GM19452 (cell line): ENCODE results near the gene PIGBOS1.
"Not testable (repeated sequence)": the region's sequence is repeated elsewhere in the genome, so short reads cannot be mapped to it uniquely, and the experiment has no call there.

ENCODE experiments used
- ATAC-seq: cut with Tn5 transposase; IDR thresholded peaks from one replicate; pipeline ENCODE4 v1.9.1; 2021; ENCODE audit not compliant: unreplicated experiment

Gene PIGBOS1

GRCh38 chr15:55297315-55297714 lies 21.6 kb downstream of the PIGBOS1 start:
- ATAC-seq = no peak

GRCh38 chr15:55290528-55291057 lies 28.3 kb downstream of the PIGBOS1 start:
- peak; percentile 76 for ATAC-seq

GRCh38 chr15:55289746-55290527 lies 29.0 kb downstream of the PIGBOS1 start, which contains the start of gene RAB27A:
TSS of gene RAB27A (minus strand) at chr15:55289813. CDS start at chr15:55234934, 54,879 bp downstream.
- ATAC-seq = peak; percentile 63

GRCh38 chr15:55289011-55289745 lies 29.7 kb downstream of the PIGBOS1 start:
- peak; percentile 36 for ATAC-seq

- ATAC-seq = no peak
Measured at GRCh38 chr15:55288006-55288717, 30.8 kb downstream of the PIGBOS1 start.

GRCh38 chr15:55286442-55287189 lies 32.3 kb downstream of the PIGBOS1 start:
- not testable (repeated sequence) for ATAC-seq

- ATAC-seq = no peak
Measured at GRCh38 chr15:55284426-55284825, 34.5 kb downstream of the PIGBOS1 start.

- ATAC-seq = no peak
Measured at GRCh38 chr15:55283379-55284147, 35.4 kb downstream of the PIGBOS1 start.

- no peak for ATAC-seq
Measured at GRCh38 chr15:55282284-55282833, 36.6 kb downstream of the PIGBOS1 start.

GRCh38 chr15:55281517-55282228 lies 37.2 kb downstream of the PIGBOS1 start:
- ATAC-seq = no peak

- ATAC-seq = not testable (repeated sequence)
Measured at GRCh38 chr15:55280589-55280988, 38.3 kb downstream of the PIGBOS1 start.

- ATAC-seq = peak; percentile 89
Measured at GRCh38 chr15:55279746-55280351, 39.1 kb downstream of the PIGBOS1 start.

- ATAC-seq = no peak
Measured at GRCh38 chr15:55279100-55279745, 39.7 kb downstream of the PIGBOS1 start.

- no peak for ATAC-seq
Measured at GRCh38 chr15:55277715-55278114, 41.2 kb downstream of the PIGBOS1 start.

GRCh38 chr15:55277116-55277564 lies 41.8 kb downstream of the PIGBOS1 start:
- ATAC-seq = peak; percentile 51

GRCh38 chr15:55276324-55276723 lies 42.6 kb downstream of the PIGBOS1 start:
- no peak for ATAC-seq

- no peak for ATAC-seq
Measured at GRCh38 chr15:55270291-55270690, 48.6 kb downstream of the PIGBOS1 start.

- ATAC-seq = no peak
Measured at GRCh38 chr15:55268176-55268695, 50.7 kb downstream of the PIGBOS1 start.
